NT2/D1 (cell line): ENCODE measurements around the gene APOD.

Experiments used
- SUZ12 ChIP-seq: IDR thresholded peaks from 2 replicates; pipeline ENCODE4 v1.6.1; 2011; ENCODE audit not compliant: insufficient read length, insufficient read depth; ENCODE audit errors: extremely low read depth
- YY1 ChIP-seq: IDR thresholded peaks from 2 replicates; pipeline ENCODE4 v1.6.1; 2011; ENCODE audit not compliant: insufficient read length, insufficient read depth
- ZNF274 ChIP-seq: IDR thresholded peaks from 2 replicates; pipeline ENCODE4 v1.6.1; 2011; ENCODE audit warnings: mild to moderate bottlenecking, low read depth, low read length

DNA sequence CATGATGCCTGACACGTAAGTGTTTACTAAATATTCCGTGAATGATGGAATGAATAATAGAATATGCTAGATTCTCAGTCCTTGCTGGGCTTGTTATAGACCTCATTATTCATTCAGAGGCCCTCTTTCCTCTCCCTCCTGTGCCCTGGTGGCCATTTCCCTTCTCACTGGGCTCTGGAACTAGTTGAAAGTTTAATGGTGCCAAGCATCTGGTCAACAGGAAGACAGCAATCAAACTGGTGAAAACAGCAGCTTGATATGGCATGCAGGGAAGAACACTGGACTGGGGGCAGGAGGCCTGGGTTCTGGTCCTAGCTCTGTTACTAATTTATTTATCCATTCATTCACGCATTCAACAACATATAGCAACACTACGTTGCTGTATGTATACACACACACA is 3.7 kb upstream of the APOD start:
- TF ChIP-seq SUZ12 (no peak), ZNF274 (no peak), YY1 (no peak)
